HG03457 (cell line): ENCODE measurements around the gene ANO7.

Source experiments
- ATAC-seq: cut with Tn5 transposase; IDR thresholded peaks from one replicate; pipeline ENCODE4 v1.9.1; 2021; ENCODE audit warnings: moderate number of reproducible peaks; ENCODE audit not compliant: unreplicated experiment

Gene ANO7

GRCh38 chr2:241156971-241157441 is 31.5 kb upstream of the ANO7 start:
- ATAC-seq: no peak

DNA sequence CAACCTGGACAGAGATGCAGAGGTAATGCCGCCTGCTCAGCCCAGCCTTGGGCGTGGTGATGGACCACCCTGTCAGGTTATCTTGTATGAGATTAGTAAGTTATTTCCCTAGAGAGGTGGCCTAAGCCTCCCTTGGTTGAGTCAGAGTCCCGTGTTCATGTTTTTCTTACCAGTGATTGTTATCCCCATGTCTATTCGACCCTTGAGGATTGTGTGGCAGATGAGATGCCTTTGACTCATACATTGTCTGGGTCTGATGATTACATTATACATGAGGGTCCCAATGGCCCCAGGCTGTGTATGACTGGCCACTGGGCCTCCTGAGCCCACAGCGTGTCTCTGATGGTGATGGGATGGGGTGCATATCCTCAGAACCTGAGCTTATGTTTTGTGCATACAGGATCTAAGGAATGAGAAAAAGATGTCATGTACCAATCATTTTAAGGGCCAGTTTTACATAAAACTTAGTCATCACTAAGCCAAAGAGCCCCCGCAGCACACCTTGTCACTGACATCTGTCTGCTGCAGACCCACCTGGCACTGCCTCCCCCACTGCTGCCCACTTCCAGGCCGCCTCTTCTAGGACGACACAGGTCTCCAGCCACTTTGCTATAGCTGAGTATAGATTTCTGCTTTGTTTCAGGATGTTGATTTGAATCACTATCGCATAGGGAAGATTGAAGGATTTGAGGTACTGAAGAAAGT is 30.5 kb upstream of the ANO7 start:
- no peak for ATAC-seq

GRCh38 chr2:241158546-241158900 is 30.0 kb upstream of the ANO7 start:
- no peak for ATAC-seq

DNA sequence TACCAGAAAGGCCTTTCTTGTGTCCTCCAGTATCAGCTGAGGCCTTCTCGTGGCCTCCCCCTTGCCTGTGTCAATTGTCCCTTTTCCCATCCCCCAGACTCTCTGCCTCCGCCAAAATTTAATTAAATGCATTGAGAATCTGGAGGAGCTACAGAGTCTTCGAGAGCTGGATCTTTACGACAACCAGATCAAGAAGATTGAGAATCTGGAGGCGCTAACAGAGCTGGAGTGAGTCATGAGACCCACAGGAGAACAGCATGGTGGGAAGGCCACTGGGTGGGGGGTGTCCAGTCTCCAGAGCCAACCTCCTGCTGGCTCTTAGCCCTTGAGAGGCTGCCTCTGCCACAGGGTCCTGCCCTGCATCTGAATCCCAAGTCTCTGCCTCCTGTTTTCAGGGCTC is 29.4 kb upstream of the ANO7 start:
- ATAC-seq: no peak

DNA sequence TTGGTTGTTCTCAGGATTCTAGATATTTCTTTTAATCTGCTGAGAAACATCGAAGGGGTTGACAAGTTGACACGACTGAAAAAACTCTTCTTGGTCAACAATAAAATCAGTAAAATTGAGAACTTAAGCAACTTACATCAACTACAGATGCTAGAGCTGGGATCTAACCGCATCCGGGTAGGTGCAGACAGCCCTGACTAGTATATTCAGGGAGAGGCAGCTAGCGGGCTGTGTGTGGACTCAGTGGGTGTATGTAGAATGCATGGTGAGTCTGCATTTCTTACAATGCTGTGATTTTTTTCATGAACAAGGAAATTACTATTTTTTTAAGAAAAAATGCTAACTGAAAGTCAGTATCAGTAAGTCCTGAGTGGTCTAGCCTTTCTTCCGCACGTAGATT is 28.2 kb upstream of the ANO7 start:
- no peak for ATAC-seq

DNA sequence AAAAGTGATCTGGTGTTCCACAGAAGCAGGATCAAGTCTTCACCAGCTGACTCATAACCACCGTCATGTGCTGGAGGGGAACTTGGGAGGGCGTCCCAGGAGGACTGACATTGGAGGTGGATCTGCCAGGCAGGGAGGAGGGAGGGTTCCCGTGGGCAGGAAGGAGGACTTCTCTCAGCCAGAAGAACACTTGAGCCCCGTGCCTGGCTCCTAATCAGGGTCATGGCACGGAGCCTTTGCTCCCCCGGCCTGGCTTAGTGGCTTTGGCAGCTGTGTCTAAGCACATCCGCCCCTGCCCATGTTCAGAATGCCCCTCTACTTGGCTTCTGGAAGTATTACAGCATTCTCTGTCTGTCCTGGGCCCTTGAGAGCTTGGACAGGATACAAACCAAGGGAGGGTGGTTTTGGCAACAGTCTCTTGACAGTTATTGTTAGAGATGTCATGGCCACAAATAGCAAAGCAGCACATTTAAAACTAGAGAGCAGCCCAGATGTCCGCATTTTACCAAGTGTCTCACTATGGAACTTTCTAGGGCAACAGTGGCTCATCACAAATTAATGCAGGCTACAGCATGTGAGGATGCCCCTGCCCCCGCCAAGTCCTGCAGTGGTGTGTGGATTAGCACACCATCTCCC is 26.7 kb upstream of the ANO7 start:
- ATAC-seq: no peak

DNA sequence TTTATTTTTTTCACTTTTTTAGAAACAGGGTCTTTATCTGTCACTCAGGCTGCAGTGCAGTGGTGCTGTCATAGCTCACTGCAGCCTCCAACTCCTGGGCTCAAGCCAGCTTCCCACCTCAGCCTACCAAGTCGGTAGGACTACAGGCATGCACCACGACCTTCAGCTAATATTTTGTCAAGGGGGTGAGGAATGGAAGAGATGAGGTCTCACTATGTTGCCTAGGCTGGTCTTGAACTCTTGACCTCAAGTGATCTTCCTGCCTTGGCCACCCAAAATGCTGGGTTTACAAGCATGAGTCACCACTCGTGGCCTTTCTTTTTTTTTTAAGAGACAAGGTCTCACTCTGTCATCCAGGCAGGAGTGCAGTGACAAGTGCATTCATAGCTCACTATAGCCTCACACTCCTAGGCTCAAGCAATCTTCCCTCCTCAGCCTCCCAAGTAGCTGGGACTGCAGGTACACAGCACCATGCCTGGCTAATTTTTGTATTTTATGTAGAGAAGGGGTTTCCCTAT is 24.8 kb upstream of the ANO7 start:
- ATAC-seq: no peak

DNA sequence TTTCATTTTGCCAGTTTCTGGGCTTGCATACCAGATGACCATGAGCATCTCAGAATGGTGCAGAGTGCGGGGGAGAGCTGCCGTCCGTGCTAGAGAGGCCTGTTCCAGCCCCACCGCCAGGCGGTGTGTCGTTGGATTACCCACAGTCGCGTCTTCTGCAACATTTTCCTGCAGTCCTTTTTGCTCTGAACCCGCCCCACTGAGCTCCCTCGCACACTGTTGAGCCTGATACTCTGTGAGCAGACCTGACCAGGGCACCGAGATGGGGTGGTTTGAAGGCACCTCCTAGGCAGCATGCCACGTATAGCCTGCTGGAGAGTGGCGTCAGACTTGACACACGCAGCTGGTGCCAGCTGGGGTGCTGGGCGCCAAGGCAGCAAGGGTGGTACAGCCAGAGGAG is 20.1 kb upstream of the ANO7 start:
- ATAC-seq: no peak

GRCh38 chr2:241173557-241173956 is 14.9 kb upstream of the ANO7 start:
- ATAC-seq: no peak

GRCh38 chr2:241177526-241178334 is 10.7 kb upstream of the ANO7 start:
- no peak for ATAC-seq

DNA sequence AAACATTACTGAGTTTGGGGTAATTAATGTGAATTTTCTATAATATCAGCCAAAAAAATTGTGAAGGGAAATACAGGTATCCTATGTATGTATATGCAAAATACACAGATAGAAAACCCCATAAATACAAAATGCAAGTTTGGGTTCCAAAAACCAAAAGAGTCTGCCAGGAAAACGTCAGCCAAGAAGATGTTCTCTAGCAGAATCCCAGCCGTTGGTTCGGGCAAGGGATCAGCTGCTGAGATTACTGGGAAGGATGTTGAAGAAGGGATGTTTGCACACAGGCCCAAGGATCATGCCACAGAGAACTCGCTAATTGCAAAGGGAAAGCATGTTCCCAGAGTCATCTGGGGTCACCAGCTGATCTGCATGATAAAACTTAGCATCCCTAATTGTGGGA is 9.5 kb upstream of the ANO7 start:
- no peak for ATAC-seq

- ATAC-seq: no peak
Observed at GRCh38 chr2:241179899-241180298, 8.6 kb upstream of the ANO7 start.

GRCh38 chr2:241180495-241180894 is 8.0 kb upstream of the ANO7 start:
- no peak for ATAC-seq

- ATAC-seq: no peak
Observed at GRCh38 chr2:241182126-241182525, 6.4 kb upstream of the ANO7 start.

GRCh38 chr2:241182531-241183133 is 5.8 kb upstream of the ANO7 start:
- no peak for ATAC-seq

- ATAC-seq: no peak
Observed at GRCh38 chr2:241183221-241183620, 5.3 kb upstream of the ANO7 start.

DNA sequence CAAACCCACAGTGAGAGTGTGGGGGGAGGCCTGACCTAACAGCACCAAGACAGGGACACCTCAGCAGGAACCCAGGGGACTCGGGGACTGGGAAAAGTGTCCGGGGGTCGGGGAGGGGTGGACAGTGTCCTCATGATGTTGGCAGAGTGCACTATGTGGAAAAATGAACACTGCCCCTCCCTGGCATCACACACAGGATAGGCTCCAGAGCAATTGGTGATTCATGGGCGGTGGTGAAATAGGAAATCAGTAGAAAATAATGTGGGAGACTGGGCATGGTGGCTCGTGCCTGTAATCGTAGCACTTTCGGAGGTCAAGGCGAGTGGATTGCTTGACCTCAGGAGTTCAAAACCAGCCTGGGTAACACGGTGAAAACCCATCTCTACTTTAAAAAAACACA is 3.6 kb upstream of the ANO7 start:
- no peak for ATAC-seq

DNA sequence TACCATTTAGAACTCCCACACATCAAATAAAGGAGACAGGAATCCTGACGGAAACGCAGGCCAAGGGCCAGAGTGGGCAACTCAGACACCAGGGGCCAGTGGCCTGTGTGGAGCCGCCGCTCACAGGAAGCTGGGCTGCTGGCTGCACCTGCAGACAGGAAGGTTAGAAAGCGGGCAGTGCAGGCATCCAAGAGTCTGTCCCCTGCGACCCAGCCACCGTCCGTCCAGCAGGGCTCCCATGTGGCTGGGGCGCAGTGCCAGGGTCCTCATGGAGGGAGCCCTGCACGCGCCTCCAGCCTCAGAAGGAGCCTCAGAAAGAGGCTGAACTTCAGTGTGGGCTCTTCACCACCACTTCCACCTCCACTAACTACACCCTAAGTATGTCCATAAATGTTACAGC is 2.5 kb upstream of the ANO7 start:
- ATAC-seq: no peak

GRCh38 chr2:241187101-241187917 is 1.2 kb upstream of the ANO7 start:
- no peak for ATAC-seq

DNA sequence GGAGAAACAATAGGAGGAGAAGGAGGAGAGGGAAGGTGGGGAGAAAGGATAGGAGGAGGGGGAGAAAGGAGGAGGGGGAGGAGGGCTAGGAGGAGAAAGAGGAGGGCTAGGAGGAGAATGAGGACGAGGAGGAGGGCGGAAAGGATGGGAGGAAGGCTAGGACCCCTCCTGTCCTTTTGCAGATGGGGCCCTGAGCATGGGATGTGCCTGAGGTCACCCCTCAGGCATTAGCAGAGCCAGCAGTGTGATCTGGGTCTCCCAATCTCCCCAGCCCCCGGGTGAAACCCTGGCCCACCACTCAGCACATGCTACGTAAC is 601 bp upstream of the ANO7 start:
- no peak for ATAC-seq
